Gastrocnemius medialis (tissue), 4 donors: ENCODE measurements around the gene CIZ1. TPM values are rescaled to one million over a fixed set of nuclear protein-coding genes. Genes with fewer than 3 reads are reported as not detected.

Experiments used
- ATAC-seq, 2 donors: fragments of 150-250 bp; one replicate each; pipeline ENCODE4 v1.9.1; 2016
- DNase-seq, 2 donors: peaks; one replicate each; pipeline ENCODE4 v3.0.0-alpha.2; 2019
- H3K27ac ChIP-seq, 4 donors: fragments of 200-600 bp; sonication (generic); 1 replicate in 1 of 4; 2 replicates in 3 of 4; pipeline ENCODE4 v1.5.1; 2016 to 2018; ENCODE audit warnings: mild to moderate bottlenecking in 2 of 4, moderate library complexity in 1 of 4
- H3K27me3 ChIP-seq, 3 donors: fragments of 200-600 bp; sonication (generic) in 2 of 3; 1 replicate in 1 of 3; 2 replicates in 2 of 3; pipeline versions ENCODE4 v1.5.1 to v1.6.0; 2016 to 2019; ENCODE audit warnings: mild to moderate bottlenecking in 1 of 3, moderate library complexity in 1 of 3
- H3K36me3 ChIP-seq, 2 donors: fragments of 200-600 bp; sonication (generic) in 1 of 2; one replicate each; pipeline ENCODE4 v1.5.1; 2017 to 2018
- H3K4me1 ChIP-seq, 2 donors: fragments of 200-600 bp; sonication (generic) in 1 of 2; one replicate each; pipeline ENCODE4 v1.5.1; 2016 to 2017; ENCODE audit warnings: mild to moderate bottlenecking in 2 of 2
- H3K4me3 ChIP-seq, 4 donors: fragments of 200-600 bp; sonication (generic) in 3 of 4; 1 replicate in 1 of 4; 2 replicates in 3 of 4; pipeline ENCODE4 v1.5.1; 2016 to 2019; ENCODE audit warnings: mild to moderate bottlenecking in 2 of 4
- H3K9me3 ChIP-seq, 3 donors: fragments of 200-600 bp; sonication (generic) in 2 of 3; 1 replicate in 1 of 3; 2 replicates in 2 of 3; pipeline ENCODE4 v1.5.1; 2016 to 2019
- CTCF ChIP-seq, 5 experiments: fragments of 450-650 bp in 3 of 5; fragments of 200-600 bp in 2 of 5; sonication (generic) in 2 of 5; IDR thresholded peaks in 4 of 5; conservative IDR thresholded peaks in 1 of 5; 1 replicate in 4 of 5; 2 replicates in 1 of 5; pipeline ENCODE4 v1.5.1; 2016 to 2019; ENCODE audit warnings: antibody characterized with exemption in 5 of 5, mild to moderate bottlenecking in 3 of 5, moderate library complexity in 3 of 5
- POLR2A ChIP-seq, 2 donors: fragments of 450-650 bp; IDR thresholded peaks; one replicate each; pipeline ENCODE4 v1.6.1; 2017; ENCODE audit warnings: antibody characterized with exemption in 2 of 2, mild to moderate bottlenecking in 2 of 2, moderate library complexity in 2 of 2
- in situ Hi-C, 4 donors: fragments of 200-750 bp; cut with MboI; loops; one replicate each; pipeline versions ENCODE4 v1.15.0 to v1.8.0; 2017; ENCODE audit warnings: low sequenced_read_pairs in 4 of 4
- intact Hi-C: fragments of 100-400 bp; cut with DNase I; formaldehyde crosslinking; loops from one replicate; pipeline ENCODE4 v1.15.1; 2023; ENCODE audit warnings: low total_unique reads
- total RNA-seq, 4 donors: library from RNA; depleted of rRNA; stranded (reverse); fragments of >200 nt; gene quantifications; one replicate each; pipeline versions ENCODE4 v1.1.0 to v1.2.3, GENCODE V29; 2016

Gene CIZ1
- total RNA-seq, 4 donors from 2014 or later = 47.8 to 61.3 (median 53.0) TPM

- DNase-seq (no peak), ATAC-seq (no peak)
- H3K27ac ChIP-seq = no peak overlapping the region
- H3K9me3 ChIP-seq = no peaks in the 10 kb centered on the region
- no peaks in the 10 kb centered on the region for H3K27me3 ChIP-seq
- in situ Hi-C loops (no loop called here), intact Hi-C loops (no loop called here)
- TF ChIP-seq POLR2A (IDR thresholded peaks at IDR 0.05) = no peak
- no peak for TF ChIP-seq CTCF (IDR thresholded peaks at IDR 0.05 in 4 of 5, conservative IDR thresholded peaks at IDR 0.05 in 1 of 5)
- no peaks in the 10 kb centered on the region for H3K36me3 ChIP-seq
- H3K4me1 ChIP-seq = no peaks in the 10 kb centered on the region
- no peak overlapping the region for H3K4me3 ChIP-seq
Observed at GRCh38 chr9:128222880-128223670, 31.7 kb upstream of the CIZ1 start.

- TF ChIP-seq CTCF (IDR thresholded peaks at IDR 0.05 in 4 of 5, conservative IDR thresholded peaks at IDR 0.05 in 1 of 5) (no peak), POLR2A (IDR thresholded peaks at IDR 0.05) (no peak)
- in situ Hi-C loops (no loop called here), intact Hi-C loops (no loop called here)
- ATAC-seq = no peak
- H3K27ac ChIP-seq = no peak overlapping the region
- DNase-seq = no peak
- H3K27me3 ChIP-seq = no peaks in the 10 kb centered on the region
- H3K9me3 ChIP-seq = no peaks in the 10 kb centered on the region
- H3K36me3 ChIP-seq = no peaks in the 10 kb centered on the region
- H3K4me1 ChIP-seq = no peaks in the 10 kb centered on the region
- no peak overlapping the region for H3K4me3 ChIP-seq
Observed at GRCh38 chr9:128222026-128222425, 30.7 kb upstream of the CIZ1 start.

- TF ChIP-seq POLR2A (IDR thresholded peaks at IDR 0.05) (no peak), CTCF (IDR thresholded peaks at IDR 0.05 in 4 of 5, conservative IDR thresholded peaks at IDR 0.05 in 1 of 5) (no peak)
- Histone ChIP-seq H3K4me1 (no peaks in the 10 kb centered on the region), H3K4me3 (no peak overlapping the region), H3K9me3 (no peaks in the 10 kb centered on the region), H3K27ac (no peak overlapping the region), H3K27me3 (no peaks in the 10 kb centered on the region), H3K36me3 (no peaks in the 10 kb centered on the region)
- DNase-seq (no peak), ATAC-seq (no peak)
- in situ Hi-C loops = no loop called here
- intact Hi-C loops = no loop called here
Observed at GRCh38 chr9:128219831-128220230, 28.5 kb upstream of the CIZ1 start.

GRCh38 chr9:128218518-128219389 is 27.4 kb upstream of the CIZ1 start:
- intact Hi-C loops (no loop called here), in situ Hi-C loops (no loop called here)
- Histone ChIP-seq H3K4me3 (peak overlapping the region; percentile 29 to 53 (median 46)), H3K4me1 (no peaks in the 10 kb centered on the region), H3K27ac (no peak overlapping the region), H3K36me3 (no peaks in the 10 kb centered on the region), H3K27me3 (no peaks in the 10 kb centered on the region), H3K9me3 (no peaks in the 10 kb centered on the region)
- TF ChIP-seq POLR2A (IDR thresholded peaks at IDR 0.05) (no peak), CTCF (IDR thresholded peaks at IDR 0.05 in 4 of 5, conservative IDR thresholded peaks at IDR 0.05 in 1 of 5) (peak in 2 of 5 experiments; percentile 12 to 14)
- DNase-seq (peak; percentile 91 to 96), ATAC-seq (peak; percentile 98 to 99)
